GM10248 (cell line): ENCODE results near the gene PTH2R.
"Not testable (repeated sequence)": the region's sequence is repeated elsewhere in the genome, so short reads cannot be mapped to it uniquely, and the experiment has no call there.

Experiments
- CTCF ChIA-PET: fragments of 300-600 bp; sonication (Branson Sonifier 250); formaldehyde crosslinking; extraction: SDS; loops from one replicate; lab custom pipeline; 2021; ENCODE audit warnings: antibody characterized with exemption; lab: Yijun Ruan, JAX
- POLR2A ChIA-PET: fragments of 350-650 bp; sonication (Branson Sonifier 250); formaldehyde crosslinking; extraction: SDS; loops from one replicate; lab custom pipeline; 2020; ENCODE audit warnings: antibody characterized with exemption; lab: Yijun Ruan, JAX
- DNase-seq: peaks from one replicate; pipeline ENCODE4 v3.0.0; 2012; ENCODE audit errors: extremely low spot score
- TF ChIP-seq, protein P1 (sequence below): IDR thresholded peaks from 2 replicates; pipeline ENCODE4 v1.5.1; 2012; ENCODE audit warnings: mild to moderate bottlenecking, low read depth; ENCODE audit errors: extremely low read depth, missing control alignments, control extremely low read depth

PTH2R gene

DNA sequence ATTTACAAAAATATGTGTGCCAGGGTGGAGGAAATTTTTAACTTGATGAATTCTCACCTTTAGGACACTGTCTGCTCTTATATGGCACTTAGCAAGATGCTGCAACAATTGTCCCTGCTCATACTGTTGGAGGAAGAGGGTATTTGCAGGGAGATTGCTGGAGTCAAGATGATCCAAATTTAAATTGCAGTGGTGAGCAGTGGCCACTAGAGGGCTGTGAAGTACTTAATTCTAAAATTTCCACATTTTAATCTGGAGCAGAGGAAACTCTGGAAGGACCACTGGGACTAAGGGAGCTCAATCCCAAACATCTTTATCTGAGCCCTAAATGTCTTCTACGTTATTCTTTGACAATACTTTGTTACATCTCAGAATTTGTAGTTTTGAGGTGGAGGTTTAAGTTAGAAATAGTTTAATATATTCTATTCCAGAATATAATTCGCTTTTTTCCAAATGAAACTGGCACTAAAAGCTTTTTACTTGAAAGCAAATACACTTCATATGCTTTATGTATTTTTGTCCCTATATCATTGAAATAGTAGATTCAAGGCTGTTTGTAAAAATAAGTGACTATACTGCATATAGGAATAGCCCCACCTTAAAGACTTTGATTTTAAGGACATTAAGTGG is 33.0 kb upstream of the PTH2R start:
- peak; percentile 54 for DNase-seq
- POLR2A ChIA-PET: no interaction called here
- CTCF ChIA-PET: interaction anchor here (0.7 to 2.7 kb wide), 9 partner anchors 9 to 833 kb away, joined by 3 to 14 read pairs (median 4); partner anchors contain the start of gene PIKFYVE
- TF ChIP-seq, protein P1, sequence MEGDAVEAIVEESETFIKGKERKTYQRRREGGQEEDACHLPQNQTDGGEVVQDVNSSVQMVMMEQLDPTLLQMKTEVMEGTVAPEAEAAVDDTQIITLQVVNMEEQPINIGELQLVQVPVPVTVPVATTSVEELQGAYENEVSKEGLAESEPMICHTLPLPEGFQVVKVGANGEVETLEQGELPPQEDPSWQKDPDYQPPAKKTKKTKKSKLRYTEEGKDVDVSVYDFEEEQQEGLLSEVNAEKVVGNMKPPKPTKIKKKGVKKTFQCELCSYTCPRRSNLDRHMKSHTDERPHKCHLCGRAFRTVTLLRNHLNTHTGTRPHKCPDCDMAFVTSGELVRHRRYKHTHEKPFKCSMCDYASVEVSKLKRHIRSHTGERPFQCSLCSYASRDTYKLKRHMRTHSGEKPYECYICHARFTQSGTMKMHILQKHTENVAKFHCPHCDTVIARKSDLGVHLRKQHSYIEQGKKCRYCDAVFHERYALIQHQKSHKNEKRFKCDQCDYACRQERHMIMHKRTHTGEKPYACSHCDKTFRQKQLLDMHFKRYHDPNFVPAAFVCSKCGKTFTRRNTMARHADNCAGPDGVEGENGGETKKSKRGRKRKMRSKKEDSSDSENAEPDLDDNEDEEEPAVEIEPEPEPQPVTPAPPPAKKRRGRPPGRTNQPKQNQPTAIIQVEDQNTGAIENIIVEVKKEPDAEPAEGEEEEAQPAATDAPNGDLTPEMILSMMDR: peak; percentile 76

DNA sequence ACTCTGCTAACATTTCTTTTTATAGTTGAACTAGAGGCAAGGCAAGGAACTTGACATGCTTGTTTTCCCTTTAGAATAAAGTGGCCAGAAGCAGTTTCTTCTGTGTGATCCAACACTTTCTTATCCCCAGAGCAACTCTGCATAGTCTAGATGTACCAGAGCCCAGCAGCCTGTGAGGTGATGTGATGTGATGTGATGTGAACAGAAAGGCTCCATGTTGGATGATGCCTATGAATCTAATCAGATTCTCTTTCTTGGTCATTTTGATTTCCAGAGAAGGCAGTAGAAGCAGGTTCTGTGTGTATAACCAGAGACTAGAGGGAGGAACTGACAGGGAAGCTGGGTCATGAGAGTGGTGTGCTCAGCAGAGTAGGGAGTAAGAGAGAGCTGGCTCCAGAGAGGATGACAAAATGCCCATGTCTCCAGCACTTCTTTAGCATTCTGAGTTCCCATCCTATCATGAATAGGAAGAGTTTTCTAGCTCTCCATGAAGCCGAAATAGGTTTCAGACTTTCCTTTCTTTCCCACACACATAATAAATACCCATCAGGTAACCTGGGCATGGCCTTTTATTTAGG is 31.0 kb upstream of the PTH2R start:
- CTCF ChIA-PET: interaction anchor here (0.7 to 1.2 kb wide), 2 partner anchors 10 to 14 kb away, joined by 3 read pairs; no protein-coding TSS in a partner anchor
- TF ChIP-seq, protein P1: no peak
- POLR2A ChIA-PET: no interaction called here
- DNase-seq: no peak

DNA sequence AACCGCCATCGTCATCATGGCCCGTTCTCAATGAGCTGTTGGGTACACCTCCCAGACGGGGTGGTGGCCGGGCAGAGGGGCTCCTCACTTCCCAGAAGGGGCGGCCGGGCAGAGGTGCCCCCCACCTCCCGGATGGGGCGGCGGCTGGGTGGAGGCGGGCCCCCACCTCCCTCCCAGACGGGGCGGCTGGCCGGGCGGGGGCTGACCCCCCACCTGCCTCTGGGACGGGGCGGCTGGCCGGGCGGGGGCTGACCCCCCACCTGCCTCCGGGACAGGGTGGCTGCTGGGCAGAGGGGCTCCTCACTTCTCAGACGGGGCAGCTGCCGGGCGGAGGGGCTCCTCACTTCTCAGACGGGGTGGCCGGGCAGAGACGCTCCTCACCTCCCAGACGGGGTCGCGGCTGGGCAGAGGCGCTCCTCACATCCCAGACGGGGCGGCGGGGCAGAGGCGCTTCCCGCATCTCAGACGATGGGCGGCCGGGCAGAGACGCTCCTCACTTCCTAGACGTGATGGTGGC is 29.2 kb upstream of the PTH2R start:
- POLR2A ChIA-PET, DNase-seq, CTCF ChIA-PET: not testable (repeated sequence)

DNA sequence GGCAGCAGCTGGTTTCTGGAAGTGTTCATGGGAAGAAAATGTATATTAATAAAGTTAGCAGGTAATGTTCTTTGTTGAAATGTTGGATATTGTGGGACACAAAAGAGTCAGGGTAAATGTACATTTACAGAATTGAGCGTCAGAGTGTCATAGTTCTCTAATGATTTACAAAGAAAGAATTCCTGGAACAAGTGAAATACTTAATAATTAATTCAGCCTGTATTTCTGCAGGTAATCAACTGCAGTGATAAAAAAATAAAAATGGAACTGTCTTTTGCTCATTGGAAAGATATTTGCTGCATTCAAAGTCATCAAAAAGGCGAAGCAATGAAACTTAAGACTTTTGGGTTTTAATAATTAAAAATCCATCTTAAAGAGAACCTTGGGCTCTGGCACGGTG is 27.4 kb upstream of the PTH2R start:
- TF ChIP-seq, protein P1: no peak
- no peak for DNase-seq
- CTCF ChIA-PET: no interaction called here
- POLR2A ChIA-PET: no interaction called here

DNA sequence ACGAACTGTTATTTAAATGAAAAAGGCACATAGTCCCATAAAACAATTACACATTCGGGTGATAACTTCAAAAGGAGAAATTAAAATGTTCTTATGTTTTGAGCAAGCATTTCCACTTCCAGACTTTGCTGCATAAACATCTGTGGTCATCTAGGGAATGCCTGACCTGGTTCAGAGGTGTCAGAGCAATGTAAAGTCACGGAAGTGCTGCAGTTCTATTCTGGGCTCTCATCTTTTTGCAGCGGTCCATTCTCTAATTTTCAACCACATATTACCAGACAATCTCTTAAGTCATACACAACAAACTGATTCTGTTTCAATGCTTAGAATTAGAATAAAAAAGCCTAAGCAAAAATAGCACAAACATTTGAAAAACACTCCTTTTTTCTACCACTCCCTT is 22.0 kb upstream of the PTH2R start:
- DNase-seq: no peak
- POLR2A ChIA-PET: no interaction called here
- TF ChIP-seq, protein P1: no peak
- CTCF ChIA-PET: no interaction called here

DNA sequence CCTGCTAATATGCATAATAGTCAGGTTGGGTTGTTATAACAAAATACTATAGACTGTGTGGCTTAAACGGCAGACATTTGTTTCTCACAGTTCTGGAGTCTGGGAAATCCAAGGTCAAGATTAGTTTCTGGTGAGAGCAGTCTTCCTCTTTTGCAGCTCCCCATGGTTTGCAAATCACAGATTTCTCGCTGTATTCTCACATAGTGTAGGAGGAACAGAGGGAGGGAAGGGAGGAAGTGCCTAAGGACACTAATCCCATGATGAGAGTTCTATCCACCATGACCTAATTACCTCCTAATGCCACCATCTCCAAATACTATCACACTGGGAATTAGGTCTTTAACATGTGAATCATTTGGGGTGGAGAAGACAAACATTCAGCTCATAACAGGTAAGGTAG is 20.1 kb upstream of the PTH2R start:
- no peak for DNase-seq
- ChIA-PET POLR2A (no interaction called here), CTCF (interaction anchor here (0.7 to 2.1 kb wide), 5 partner anchors 9 to 20 kb away, joined by 3 to 8 read pairs (median 4); partner anchors contain the start of gene PTH2R)
- TF ChIP-seq, protein P1: no peak

DNA sequence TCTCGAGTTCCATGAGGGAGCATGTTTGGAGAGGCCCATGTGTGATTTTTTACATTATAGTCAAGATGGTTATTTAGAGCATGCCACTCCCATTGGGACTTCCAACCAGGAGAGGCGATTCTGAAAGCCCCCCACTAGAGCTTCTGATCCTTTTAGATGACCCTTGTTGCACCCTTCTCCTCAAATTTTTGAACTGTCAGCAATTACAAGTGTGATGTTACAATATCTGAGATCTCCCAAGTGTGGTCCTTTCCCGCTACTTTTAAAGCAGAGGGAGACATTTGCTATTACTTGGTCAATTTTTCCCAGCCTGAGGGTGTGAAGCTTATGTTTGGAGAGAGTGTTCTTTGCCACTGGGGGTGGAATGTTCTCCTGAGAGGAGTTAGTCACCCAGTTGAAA is 16.7 kb upstream of the PTH2R start:
- ChIA-PET POLR2A (no interaction called here), CTCF (interaction anchor here (0.8 to 4.1 kb wide), 2 partner anchors 15 to 17 kb away, joined by 3 to 14 read pairs; no protein-coding TSS in a partner anchor)
- no peak for DNase-seq
- TF ChIP-seq, protein P1: no peak
